ENCODE measurements around the gene TTLL1. TPM values are rescaled to one million over a fixed set of nuclear protein-coding genes. Genes with fewer than 3 reads are reported as not detected.
A peak's percentile ranks its signal among the peaks of the same experiment; 100 is the strongest.

TTLL1 gene
- total RNA-seq, 1 experiment from 2014 or later: 5.5 TPM

- TF ChIP-seq ZMAT4 (CRISPR knock-in tag; IDR thresholded peaks at IDR 0.05) (0 out of 2 replicates have a peak, but pooled peaks have one; percentile 51), TCF7 (CRISPR knock-in tag; IDR thresholded peaks at IDR 0.05; ENCODE audit: low read depth) (no peak), SMAD3 (CRISPR knock-in tag; IDR thresholded peaks at IDR 0.05; ENCODE audit: borderline replicate concordance) (0 out of 2 replicates have a peak, but pooled peaks have one; percentile 8), ZNF232 (CRISPR knock-in tag; IDR thresholded peaks at IDR 0.05) (peak; percentile 5; the same call in 1 of the 2 replicates), PRRX2 (CRISPR knock-in tag; IDR thresholded peaks at IDR 0.05) (no peak), IRF1 (CRISPR knock-in tag; IDR thresholded peaks at IDR 0.05) (no peak), ZNF423 (CRISPR knock-in tag; IDR thresholded peaks at IDR 0.05) (0 out of 2 replicates have a peak, but pooled peaks have one; percentile 25)
- TF ChIP-seq, protein P1, sequence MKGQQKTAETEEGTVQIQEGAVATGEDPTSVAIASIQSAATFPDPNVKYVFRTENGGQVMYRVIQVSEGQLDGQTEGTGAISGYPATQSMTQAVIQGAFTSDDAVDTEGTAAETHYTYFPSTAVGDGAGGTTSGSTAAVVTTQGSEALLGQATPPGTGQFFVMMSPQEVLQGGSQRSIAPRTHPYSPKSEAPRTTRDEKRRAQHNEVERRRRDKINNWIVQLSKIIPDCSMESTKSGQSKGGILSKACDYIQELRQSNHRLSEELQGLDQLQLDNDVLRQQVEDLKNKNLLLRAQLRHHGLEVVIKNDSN (CRISPR knock-in tag; IDR thresholded peaks at IDR 0.05): peak; percentile 55; the same call in 1 of the 2 replicates
Observed at GRCh38 chr22:43014869-43015676, 74.1 kb downstream of the TTLL1 start, which contains the start of gene PACSIN2 (continued).

- peak; percentile 8 for ATAC-seq
- H3K4me1 Mint-ChIP-seq: peaks cover 30% of the 10 kb centered on the region
- ChIA-PET CTCF (interaction anchor here (0.7 to 2.9 kb wide), 9 partner anchors 12 to 147 kb away, joined by 3 to 16 read pairs (median 5); no protein-coding TSS in a partner anchor), POLR2A (interaction anchor here (0.6 to 2.5 kb wide), 11 partner anchors 10 to 1585 kb away, joined by 3 to 12 read pairs (median 3); partner anchors contain the start of gene ARFGAP3)
- peaks cover 14% of the 10 kb centered on the region for H3K27me3 Mint-ChIP-seq (ENCODE audit: low read depth)
- TF ChIP-seq FOXK1 (CRISPR knock-in tag; IDR thresholded peaks at IDR 0.05): no peak
- 0 out of 2 replicates have a peak, but pooled peaks have one; percentile 37 for TF ChIP-seq ARID4B (CRISPR knock-in tag; IDR thresholded peaks at IDR 0.05; ENCODE audit: borderline replicate concordance)
- TF ChIP-seq, protein P2, sequence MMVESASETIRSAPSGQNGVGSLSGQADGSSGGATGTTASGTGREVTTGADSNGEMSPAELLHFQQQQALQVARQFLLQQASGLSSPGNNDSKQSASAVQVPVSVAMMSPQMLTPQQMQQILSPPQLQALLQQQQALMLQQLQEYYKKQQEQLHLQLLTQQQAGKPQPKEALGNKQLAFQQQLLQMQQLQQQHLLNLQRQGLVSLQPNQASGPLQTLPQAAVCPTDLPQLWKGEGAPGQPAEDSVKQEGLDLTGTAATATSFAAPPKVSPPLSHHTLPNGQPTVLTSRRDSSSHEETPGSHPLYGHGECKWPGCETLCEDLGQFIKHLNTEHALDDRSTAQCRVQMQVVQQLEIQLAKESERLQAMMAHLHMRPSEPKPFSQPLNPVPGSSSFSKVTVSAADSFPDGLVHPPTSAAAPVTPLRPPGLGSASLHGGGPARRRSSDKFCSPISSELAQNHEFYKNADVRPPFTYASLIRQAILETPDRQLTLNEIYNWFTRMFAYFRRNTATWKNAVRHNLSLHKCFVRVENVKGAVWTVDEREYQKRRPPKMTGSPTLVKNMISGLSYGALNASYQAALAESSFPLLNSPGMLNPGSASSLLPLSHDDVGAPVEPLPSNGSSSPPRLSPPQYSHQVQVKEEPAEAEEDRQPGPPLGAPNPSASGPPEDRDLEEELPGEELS (CRISPR knock-in tag; IDR thresholded peaks at IDR 0.05): 0 out of 2 replicates have a peak, but pooled peaks have one; percentile 10
- TF ChIP-seq, protein P3, sequence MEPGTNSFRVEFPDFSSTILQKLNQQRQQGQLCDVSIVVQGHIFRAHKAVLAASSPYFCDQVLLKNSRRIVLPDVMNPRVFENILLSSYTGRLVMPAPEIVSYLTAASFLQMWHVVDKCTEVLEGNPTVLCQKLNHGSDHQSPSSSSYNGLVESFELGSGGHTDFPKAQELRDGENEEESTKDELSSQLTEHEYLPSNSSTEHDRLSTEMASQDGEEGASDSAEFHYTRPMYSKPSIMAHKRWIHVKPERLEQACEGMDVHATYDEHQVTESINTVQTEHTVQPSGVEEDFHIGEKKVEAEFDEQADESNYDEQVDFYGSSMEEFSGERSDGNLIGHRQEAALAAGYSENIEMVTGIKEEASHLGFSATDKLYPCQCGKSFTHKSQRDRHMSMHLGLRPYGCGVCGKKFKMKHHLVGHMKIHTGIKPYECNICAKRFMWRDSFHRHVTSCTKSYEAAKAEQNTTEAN (CRISPR knock-in tag; IDR thresholded peaks at IDR 0.05): no peak
- peak overlapping the region; percentile 95 for H3K4me3 Mint-ChIP-seq
- peaks cover 6% of the 10 kb centered on the region for H3K36me3 Mint-ChIP-seq
- H3K9me3 Mint-ChIP-seq: peaks cover 8% of the 10 kb centered on the region
- peak; percentile 65 for DNase-seq (ENCODE audit: low spot score)
- peak overlapping the region; percentile 91 for H3K27ac Mint-ChIP-seq
Observed at GRCh38 chr22:43014316-43014868, 74.8 kb downstream of the TTLL1 start.
